AG04449 (cell line): ENCODE results near the gene OVCA2.

Experiments used
- CTCF ChIA-PET: fragments of 350-600 bp; formaldehyde crosslinking; extraction: SDS; loops from one replicate; lab custom pipeline; 2021; ENCODE audit warnings: antibody characterized with exemption; lab: Yijun Ruan, JAX
- POLR2A ChIA-PET: fragments of 400-600, 350-600 bp; formaldehyde crosslinking; extraction: SDS; loops from one replicate; lab custom pipeline; 2020; ENCODE audit warnings: antibody characterized with exemption, inconsistent platforms; lab: Yijun Ruan, JAX
- DNase-seq: peaks from one replicate; pipeline ENCODE4 v3.0.0-alpha.2; 2010; ENCODE audit warnings: low read depth, low spot score
- H3K4me3 ChIP-seq: 2 replicates; pipeline ENCODE4 v1.5.1; 2011; ENCODE audit warnings: low read depth, mild to moderate bottlenecking, control low read depth, low read length
- CTCF ChIP-seq: IDR thresholded peaks from one replicate; pipeline ENCODE4 v1.5.1; 2011; ENCODE audit warnings: mild to moderate bottlenecking, moderate library complexity, low read length, control low read depth, inconsistent platforms; ENCODE audit not compliant: insufficient read depth; ENCODE audit errors: missing control alignments

The OVCA2 gene

GRCh38 chr17:2059547-2060384 lies 17.9 kb downstream of the OVCA2 start:
- CTCF ChIA-PET = interaction anchor here (0.7 to 8.5 kb wide), 15 partner anchors 7 to 277 kb away, joined by 3 to 348 read pairs (median 7); partner anchors contain the start of gene TSR1
- no peak overlapping the region; the same call in 1 of the 2 replicates for H3K4me3 ChIP-seq
- TF ChIP-seq CTCF = no peak
- POLR2A ChIA-PET = interaction anchor here (1.8 to 2.5 kb wide), 3 partner anchors 122 to 185 kb away, joined by 6 to 11 read pairs (median 8); no protein-coding TSS in a partner anchor
- no peak for DNase-seq

- ChIA-PET CTCF (interaction anchor here (0.7 to 8.5 kb wide), 9 partner anchors 6 to 226 kb away, joined by 3 to 348 read pairs (median 7); no protein-coding TSS in a partner anchor), POLR2A (interaction anchor here (2.5 kb wide), 1 partner anchor 121 kb away, joined by 8 read pairs; no protein-coding TSS in a partner anchor)
- no peak for DNase-seq
- no peak for TF ChIP-seq CTCF
- H3K4me3 ChIP-seq = no peak overlapping the region
Measured at GRCh38 chr17:2060385-2060658, 18.5 kb downstream of the OVCA2 start.

GRCh38 chr17:2060681-2061440 lies 19.0 kb downstream of the OVCA2 start:
- ChIA-PET POLR2A (no interaction called here), CTCF (interaction anchor here (1.2 to 8.5 kb wide), 6 partner anchors 11 to 222 kb away, joined by 4 to 348 read pairs (median 12); no protein-coding TSS in a partner anchor)
- DNase-seq = no peak
- TF ChIP-seq CTCF = no peak
- no peak overlapping the region for H3K4me3 ChIP-seq

- CTCF ChIA-PET = interaction anchor here (1.0 to 8.9 kb wide), 2 partner anchors 184 to 222 kb away, joined by 3 to 80 read pairs; no protein-coding TSS in a partner anchor
- POLR2A ChIA-PET = no interaction called here
- TF ChIP-seq CTCF = no peak
- DNase-seq = no peak
- H3K4me3 ChIP-seq = no peak overlapping the region
Measured at GRCh38 chr17:2061441-2061958, 19.7 kb downstream of the OVCA2 start.

GRCh38 chr17:2062571-2063183 lies 20.9 kb downstream of the OVCA2 start:
- no peak for TF ChIP-seq CTCF
- ChIA-PET CTCF (interaction anchor here (7.1 to 8.9 kb wide), 2 partner anchors 6 to 183 kb away, joined by 80 to 86 read pairs; partner anchors contain the start of gene HIC1), POLR2A (no interaction called here)
- no peak overlapping the region for H3K4me3 ChIP-seq
- no peak for DNase-seq
